ENCODE measurements around the gene GTF2H3.
"Not testable (repeated sequence)": the region's sequence is repeated elsewhere in the genome, so short reads cannot be mapped to it uniquely, and the experiment has no call there.

Gene GTF2H3

GRCh38 chr12:123633379-123634141, at the start of gene GTF2H3, which contains the start of gene EIF2B1:
Gene GTF2H3 (plus strand): TSS chr12:123633829. CDS start chr12:123633860, 31 bp downstream.
Gene EIF2B1 (minus strand): TSS chr12:123633686. CDS start chr12:123633557, 129 bp downstream.
- DNase-seq (ENCODE audit: low spot score): peak; percentile 93

DNA sequence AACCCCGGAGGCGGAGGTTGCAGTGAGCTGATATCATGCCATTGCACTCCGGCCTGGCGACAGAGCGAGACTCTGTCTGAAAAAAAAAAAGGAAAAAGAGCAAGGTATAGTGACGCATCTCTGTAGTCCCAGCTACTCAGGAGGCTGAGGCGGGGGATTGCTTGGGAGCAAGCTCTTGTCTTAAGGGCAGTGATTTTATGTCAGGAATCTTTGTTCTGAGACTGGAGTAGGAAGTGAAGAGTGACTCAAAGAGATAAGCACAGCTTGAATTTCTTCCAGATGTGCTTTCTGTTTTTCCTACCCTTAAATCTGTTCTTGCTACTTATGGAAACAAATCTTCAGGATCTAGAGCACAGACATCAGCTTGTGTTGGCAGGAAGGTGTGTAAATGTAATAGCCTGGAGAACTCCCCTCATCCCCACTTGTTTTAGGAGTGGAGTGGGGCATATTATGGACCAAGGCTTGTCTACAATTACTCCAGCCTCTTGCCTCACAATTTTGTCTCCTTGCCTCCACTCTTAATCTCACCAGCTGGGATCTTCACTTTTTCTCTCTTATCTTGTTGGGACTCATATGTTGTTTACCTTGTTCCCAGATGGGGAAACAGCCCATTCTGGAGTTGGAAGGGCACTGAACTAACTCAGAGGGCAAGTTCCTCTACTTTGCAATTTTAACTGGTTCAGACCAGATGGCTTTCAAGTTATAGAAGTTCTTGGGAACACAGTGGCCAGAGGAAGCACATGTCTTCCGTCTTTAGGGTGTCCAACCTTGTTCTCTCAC, 41.7 kb upstream of the GTF2H3 start:
- DNase-seq (ENCODE audit: low spot score): no peak

DNA sequence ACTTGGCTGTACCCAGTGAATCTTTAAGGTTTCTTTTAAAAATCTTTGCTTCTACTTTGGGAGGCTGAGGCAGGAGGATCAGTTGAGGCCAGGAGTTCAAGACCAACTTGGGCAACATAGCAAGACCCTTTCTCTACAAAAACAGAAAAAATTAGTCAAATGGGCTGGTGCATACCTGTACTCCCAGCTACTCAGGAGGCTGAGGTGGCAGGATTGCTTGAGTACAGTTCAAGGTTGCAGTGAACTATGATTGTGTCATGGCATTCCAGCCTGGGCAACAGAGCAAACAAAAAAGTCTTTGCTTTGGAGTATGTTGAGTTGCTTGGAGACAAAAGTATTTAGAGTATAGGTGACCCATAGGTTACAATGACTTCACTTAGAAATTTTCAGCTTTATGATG, 37.9 kb upstream of the GTF2H3 start:
- DNase-seq (ENCODE audit: low spot score): no peak

DNA sequence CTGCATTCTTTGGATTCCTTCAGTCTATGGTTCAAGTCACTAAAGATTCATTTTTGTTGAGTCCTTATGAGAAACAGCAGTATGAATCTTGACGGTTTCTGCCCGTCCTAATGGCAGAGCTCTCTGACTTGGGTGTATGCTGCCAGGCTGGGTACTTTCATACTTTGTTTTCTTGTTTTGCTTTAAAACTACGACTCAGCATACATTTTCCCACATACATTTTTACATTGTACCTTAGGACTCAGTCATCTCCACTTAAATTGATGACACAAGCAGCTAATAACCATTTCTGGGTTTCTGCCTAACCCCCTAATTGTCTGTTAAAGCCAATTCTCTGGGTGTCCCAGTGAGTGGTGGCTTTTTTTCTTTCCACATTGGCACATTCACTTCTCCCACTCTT, 36.5 kb upstream of the GTF2H3 start:
- no peak for DNase-seq (ENCODE audit: low spot score)

DNA sequence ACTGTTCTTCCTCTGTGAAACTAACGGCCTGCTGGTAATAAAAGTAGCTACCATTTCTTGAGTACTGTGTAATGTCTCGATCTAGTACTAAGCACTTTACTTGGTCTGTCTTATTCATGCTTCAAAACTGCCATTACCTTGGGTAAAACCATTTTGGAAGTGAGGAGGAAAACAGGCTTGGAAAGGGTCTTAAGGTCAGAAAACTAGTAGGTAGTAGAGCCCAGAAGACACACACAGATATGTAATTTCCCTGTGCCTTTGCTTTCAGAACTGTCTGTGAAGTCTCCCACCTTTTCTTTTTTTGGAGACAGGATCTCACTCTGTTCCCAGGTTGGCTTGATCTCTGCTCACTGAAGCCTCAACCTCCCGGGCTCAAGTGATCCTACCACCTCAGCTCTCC, 35.1 kb upstream of the GTF2H3 start:
- DNase-seq (ENCODE audit: low spot score): no peak

GRCh38 chr12:123599310-123599709, 34.3 kb upstream of the GTF2H3 start:
- DNase-seq (ENCODE audit: low spot score): no peak

DNA sequence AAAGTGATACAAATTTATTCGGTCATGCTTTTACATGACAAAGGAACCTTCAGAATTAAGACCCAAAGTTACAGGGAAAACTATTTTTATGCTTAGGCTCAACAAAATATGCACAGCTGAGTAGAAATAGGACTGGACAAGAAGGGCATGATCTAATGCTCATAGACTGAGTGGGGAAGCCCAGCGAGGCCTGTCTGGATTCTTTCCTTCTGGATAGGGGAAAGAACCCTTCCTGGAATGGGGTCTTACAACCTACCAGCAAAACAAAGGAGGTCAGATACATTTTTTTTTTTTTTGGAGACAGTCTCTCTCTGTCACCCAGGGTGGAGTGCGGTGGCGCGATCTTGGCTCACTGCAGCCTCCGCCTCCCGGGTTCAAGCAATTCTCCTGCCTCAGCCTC, 33.9 kb upstream of the GTF2H3 start:
- no peak for DNase-seq (ENCODE audit: low spot score)

- peak; percentile 76 for DNase-seq (ENCODE audit: low spot score)
Observed at GRCh38 chr12:123601602-123602489, 31.8 kb upstream of the GTF2H3 start, which contains the start of gene DDX55. Gene DDX55 (plus strand): TSS chr12:123602099. CDS start chr12:123602149, 50 bp downstream.

DNA sequence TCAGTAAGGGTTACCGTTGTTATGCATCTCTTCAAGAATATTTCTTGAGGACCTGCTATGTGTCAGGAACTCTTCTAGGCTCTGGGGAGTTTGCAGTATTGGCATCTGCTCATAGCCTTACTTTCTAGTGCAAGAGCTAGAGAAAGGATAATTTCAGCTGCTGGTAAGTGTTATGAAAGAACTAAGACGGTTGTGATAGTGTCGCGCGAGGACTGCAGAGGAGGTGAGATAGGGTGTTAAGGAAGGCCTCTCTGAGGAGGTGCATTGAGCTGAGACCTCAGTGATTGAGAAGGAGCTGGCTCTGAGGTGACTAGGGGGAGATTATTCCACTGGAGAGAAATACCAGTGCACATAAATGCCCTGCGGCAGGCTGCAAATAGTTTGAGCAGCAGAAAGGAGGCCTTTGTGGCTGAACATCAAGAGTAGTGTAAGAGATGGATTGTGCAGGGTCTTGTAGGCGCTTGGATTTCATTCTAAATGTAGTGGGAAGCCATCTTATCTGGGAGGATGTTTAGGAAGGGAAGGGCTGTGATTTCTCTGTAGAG, 30.9 kb upstream of the GTF2H3 start:
- DNase-seq (ENCODE audit: low spot score): no peak

DNA sequence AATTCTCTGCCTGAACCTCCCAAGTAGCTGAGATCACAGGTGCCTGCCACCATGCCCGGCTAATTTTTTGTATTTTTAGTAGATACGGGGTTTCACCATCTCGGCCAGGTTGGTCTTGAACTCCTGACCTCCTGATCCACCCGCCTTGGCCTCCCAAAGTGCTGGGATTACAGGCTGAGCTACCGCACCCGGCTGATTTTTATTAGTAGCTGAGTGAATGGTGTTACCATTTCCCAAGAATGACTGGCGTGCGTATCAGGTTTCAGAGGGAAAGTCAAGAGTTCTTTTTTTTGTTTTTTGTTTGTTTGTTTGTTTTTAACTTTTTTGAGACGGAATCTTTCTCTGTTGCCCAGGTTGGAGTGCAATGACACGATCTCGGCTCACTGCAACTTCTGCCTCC, 30.1 kb upstream of the GTF2H3 start:
- DNase-seq (ENCODE audit: low spot score): not testable (repeated sequence)

GRCh38 chr12:123607756-123608155, 25.9 kb upstream of the GTF2H3 start:
- no peak for DNase-seq (ENCODE audit: low spot score)

DNA sequence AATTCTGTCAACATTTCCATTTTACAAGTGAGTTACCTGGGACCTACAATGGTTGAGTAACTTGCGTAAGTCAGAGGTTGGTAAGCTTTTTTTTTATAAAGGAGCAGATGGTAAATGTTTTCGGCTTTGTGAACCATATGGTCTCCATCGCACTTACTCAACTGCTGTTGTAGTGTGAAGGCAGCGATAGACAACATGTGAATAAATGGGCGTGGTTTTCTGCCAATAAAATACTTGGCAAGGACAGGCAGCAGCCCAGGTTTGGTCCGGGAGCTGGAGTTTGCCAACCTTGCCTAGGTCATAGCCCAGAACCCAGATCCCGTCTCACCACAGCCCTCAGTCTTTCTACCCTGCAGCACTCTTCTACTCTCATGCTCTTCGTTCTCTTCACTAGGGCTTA, 25.4 kb upstream of the GTF2H3 start:
- DNase-seq (ENCODE audit: low spot score): no peak

DNA sequence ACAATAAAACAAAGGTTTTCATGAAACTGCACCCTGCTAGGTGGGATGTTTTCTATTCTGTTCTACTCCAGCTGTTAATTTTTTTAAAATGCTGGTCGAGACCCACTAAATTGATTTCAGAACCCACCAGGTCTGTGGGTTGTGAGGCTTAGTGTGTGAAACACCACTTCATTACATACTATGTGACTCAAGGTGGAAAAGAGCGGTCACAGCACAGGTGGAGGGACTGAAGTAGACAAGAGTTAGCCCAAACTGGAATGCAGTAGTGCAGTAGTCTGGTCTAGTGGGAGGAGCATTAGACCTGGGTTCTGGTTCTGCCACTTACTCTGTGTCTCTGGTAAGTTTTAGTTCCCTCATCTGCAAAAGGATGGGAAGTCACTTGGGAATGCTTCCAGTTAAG, 19.5 kb upstream of the GTF2H3 start:
- no peak for DNase-seq (ENCODE audit: low spot score)

GRCh38 chr12:123614531-123614930, 19.1 kb upstream of the GTF2H3 start:
- DNase-seq (ENCODE audit: low spot score): no peak

DNA sequence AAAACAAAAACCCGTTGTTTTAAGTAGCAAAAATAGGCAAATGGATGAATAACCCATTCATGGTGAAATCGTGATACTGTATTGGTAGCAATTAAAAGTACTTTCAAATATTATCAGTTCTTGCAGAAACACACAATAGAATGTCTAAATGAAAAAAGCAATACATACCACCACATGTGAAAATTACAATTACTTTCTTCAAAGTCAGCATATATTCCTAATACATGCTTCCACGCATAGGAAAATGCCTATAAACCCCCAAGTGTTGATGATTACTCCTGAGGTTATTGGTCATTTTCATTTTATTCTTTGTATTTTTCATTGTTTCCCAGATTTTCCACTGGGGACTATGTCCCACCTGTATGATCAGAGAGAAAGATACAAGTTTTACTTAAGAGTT, 16.5 kb upstream of the GTF2H3 start:
- no peak for DNase-seq (ENCODE audit: low spot score)

- DNase-seq (ENCODE audit: low spot score): no peak
Observed at GRCh38 chr12:123617580-123617979, 16.0 kb upstream of the GTF2H3 start.

GRCh38 chr12:123621101-123621500, 12.5 kb upstream of the GTF2H3 start:
- no peak for DNase-seq (ENCODE audit: low spot score)

DNA sequence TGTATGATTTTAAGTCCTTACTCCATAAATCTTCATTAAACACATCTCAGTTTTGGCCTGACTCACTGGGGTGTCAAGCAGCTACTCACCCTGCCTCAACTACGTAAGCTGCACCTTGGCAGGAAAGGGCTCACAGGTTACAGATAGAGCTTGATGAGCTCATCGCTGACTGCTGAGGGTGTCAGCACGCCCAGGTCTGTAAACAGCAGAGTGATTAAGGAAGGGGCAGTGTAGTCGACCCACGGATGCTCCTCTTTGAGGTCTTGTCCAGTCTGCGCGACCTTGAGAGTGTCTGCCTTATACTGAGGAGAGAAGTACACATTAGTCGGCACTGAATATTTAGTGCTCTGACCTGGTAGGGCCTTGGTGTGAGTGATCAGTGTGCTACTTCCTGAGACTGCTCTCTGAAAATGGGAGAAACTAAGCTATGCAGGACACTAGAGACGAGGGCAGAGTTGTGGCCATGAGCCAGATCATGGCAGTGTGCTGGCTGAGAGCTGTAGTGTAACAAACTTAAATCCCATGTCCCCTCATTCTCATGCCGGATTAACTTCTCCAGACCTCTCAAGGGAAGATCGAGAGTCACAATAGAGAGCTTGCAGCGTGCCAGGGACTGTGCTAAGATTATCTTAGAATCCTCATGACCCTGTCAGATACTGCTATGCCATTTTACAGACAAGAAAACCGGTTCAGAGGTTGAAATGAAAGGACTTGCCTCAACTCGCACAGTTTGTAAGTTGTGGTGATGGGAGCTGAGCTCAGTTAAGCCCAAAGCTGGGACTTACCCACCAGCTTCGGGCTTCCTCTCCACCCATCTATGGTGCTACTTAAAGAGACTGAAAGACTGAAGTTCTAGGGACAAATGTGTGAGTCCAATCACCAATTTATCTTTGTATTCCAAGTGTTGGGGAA, 11.8 kb upstream of the GTF2H3 start:
- no peak for DNase-seq (ENCODE audit: low spot score)

GRCh38 chr12:123634142-123634561, 523 bp downstream of the GTF2H3 start:
- DNase-seq (ENCODE audit: low spot score): no peak

DNA sequence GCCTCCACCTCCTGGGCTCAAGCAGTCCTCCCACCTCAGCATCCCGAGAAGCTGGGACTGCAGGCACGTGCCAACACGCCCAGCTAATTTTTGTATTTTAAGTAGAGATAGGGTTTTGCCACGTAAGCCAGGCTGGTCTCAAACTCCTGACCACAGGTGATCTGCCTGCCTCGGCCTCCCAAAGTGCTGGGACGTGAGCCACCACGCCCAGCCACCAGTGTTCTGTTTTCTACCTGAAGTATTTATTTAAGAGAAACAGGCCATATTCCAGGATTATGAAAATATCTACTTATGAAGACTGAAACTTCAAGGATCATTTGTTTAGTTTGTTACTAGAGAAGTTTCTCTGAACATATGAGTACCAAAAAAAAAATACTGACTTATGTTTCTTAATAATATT, 10.3 kb downstream of the GTF2H3 start:
- DNase-seq (ENCODE audit: low spot score): no peak

DNA sequence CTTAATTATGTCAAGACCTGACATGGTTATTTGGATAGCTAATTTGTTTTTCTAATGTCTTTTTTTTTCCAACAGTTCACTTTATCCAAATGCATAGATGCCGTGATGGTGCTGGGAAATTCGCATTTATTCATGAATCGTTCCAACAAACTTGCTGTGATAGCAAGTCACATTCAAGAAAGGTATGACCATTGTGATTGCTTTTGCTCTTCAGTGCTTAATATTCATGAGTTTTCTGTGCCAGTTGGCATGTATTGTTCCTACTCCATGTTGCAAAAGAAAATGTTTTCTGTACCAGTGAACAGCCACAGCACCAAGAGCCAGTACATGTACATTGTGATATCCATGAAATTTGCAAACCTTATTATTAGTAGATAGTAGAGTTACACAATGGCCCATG, 11.8 kb downstream of the GTF2H3 start:
- DNase-seq (ENCODE audit: low spot score): no peak

All from globus pallidus (tissue), 1 donor.